Measurements from ENCODE around the gene RNF123.

RNF123 gene

DNA sequence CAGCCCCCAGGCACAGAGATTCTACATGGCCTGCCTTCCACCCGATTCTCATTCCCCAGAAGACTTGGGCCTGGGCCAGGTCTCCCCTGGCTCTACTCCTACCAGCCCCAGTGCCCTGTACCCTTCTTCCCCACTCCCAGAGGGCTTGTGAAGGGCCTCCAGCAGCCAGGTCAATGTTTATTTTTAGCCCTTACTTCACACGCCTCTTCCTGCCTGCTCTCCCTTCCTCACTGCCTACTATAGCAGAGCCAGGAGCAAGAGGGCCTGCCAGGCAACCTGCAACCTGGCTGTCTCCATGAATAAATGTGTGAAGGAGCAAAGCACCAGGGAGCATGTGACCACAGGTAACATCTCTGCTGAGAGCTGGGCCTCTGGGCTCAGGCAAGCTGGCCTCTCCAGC is 41.6 kb upstream of the RNF123 start:
- TF ChIP-seq, protein P1, sequence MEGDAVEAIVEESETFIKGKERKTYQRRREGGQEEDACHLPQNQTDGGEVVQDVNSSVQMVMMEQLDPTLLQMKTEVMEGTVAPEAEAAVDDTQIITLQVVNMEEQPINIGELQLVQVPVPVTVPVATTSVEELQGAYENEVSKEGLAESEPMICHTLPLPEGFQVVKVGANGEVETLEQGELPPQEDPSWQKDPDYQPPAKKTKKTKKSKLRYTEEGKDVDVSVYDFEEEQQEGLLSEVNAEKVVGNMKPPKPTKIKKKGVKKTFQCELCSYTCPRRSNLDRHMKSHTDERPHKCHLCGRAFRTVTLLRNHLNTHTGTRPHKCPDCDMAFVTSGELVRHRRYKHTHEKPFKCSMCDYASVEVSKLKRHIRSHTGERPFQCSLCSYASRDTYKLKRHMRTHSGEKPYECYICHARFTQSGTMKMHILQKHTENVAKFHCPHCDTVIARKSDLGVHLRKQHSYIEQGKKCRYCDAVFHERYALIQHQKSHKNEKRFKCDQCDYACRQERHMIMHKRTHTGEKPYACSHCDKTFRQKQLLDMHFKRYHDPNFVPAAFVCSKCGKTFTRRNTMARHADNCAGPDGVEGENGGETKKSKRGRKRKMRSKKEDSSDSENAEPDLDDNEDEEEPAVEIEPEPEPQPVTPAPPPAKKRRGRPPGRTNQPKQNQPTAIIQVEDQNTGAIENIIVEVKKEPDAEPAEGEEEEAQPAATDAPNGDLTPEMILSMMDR (IDR thresholded peaks at IDR 0.05; ENCODE audit: insufficient read depth, missing control alignments) = no peak
- no peak for FAIRE-seq
- no peak for DNase-seq (ENCODE audit: insufficient read length, low spot score)

DNA sequence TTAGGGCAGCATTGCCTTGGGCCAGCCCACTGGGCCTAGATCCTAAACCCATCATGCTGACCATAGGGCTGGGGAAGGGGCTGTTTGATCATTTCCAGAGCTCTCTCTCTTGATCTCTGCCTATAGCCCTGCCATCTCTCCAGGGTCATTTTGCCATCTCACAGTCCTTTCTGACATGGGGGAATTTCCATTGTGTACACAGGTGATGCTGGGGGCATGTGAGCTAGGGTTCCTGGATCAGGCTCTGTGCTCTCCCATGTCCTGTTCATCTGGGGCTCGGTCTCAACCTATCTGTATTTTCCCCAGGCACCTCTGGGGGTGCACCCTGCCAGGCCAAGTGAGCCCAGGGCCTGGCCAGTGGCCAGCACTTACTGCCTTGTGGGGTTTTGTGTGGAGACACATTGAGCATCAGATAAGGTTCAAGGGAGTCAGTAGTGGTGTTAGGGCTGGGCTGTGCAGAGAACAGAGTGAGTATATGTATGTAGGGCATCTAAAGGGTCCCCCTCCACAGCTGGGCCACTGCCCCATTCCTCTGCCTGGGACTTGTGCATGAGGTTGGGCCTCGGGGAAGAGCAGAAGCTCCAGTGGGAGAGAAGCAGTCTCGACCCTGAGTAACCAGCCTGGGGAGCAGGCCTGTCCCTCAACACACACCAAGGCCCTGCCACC is 40.9 kb upstream of the RNF123 start:
- no peak for DNase-seq (ENCODE audit: insufficient read length, low spot score)
- TF ChIP-seq, protein P1 (IDR thresholded peaks at IDR 0.05; ENCODE audit: insufficient read depth, missing control alignments) = no peak
- no peak for FAIRE-seq

DNA sequence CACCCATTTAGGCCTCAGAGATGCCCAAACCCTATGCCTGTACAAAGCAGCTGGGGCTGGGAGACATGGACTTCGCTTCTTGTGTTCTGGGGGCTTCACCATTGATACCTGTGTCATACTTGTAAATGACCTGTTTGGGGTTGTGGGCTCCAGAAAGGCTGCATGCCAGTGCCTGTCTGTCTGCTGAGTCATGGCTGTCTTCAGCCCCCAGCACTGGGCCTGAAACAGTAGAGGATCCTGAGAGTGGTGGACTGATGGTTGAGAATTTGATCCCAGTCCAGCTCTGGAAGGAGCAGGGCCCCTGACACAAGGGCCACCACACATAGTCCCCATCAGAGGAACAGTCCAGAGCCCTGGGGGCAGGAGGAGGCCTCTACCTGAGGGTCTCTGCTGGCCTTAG is 39.8 kb upstream of the RNF123 start:
- TF ChIP-seq, protein P1 (IDR thresholded peaks at IDR 0.05; ENCODE audit: insufficient read depth, missing control alignments) = no peak
- FAIRE-seq (no peak), DNase-seq (ENCODE audit: insufficient read length, low spot score) (no peak)

DNA sequence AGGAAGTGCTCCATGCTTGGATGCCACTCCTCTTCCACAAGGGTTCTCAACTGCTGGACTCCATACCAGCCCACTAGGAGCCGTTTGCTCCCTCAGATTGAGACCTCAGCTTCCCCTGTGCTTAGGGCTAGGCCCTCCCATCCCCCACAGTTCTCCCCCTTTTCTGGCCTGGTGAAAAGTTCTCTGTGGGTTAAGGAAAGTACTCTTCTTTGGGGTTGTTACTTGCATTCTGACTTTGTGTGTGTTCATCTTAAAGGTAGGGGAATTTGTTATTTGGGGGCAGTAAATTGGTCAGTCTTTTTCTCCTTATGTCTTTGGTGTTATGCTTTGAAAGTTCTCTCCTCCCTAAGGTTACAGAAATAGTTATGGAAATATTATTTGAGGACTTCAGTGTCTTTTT is 39.2 kb upstream of the RNF123 start:
- TF ChIP-seq, protein P1 (IDR thresholded peaks at IDR 0.05; ENCODE audit: insufficient read depth, missing control alignments) = no peak
- DNase-seq (ENCODE audit: insufficient read length, low spot score) (no peak), FAIRE-seq (no peak)

DNA sequence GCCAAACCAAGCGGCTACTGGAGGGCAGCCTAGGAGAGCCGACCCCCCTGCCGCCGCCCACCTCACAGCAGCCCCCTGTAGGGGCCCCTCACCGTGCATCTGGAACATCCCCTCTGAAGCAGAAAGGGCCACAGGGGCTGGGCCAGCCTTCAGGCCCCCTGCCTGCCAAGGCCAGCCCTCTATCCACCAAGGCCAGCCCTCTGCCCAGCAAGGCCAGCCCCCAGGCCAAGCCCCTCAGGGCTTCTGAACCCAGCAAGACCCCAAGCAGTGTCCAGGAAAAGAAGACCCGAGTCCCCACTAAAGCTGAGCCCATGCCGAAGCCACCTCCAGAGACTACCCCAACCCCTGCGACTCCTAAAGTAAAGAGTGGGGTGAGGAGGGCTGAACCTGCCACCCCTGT is 38.7 kb upstream of the RNF123 start:
- TF ChIP-seq, protein P1 (IDR thresholded peaks at IDR 0.05; ENCODE audit: insufficient read depth, missing control alignments) = no peak

DNA sequence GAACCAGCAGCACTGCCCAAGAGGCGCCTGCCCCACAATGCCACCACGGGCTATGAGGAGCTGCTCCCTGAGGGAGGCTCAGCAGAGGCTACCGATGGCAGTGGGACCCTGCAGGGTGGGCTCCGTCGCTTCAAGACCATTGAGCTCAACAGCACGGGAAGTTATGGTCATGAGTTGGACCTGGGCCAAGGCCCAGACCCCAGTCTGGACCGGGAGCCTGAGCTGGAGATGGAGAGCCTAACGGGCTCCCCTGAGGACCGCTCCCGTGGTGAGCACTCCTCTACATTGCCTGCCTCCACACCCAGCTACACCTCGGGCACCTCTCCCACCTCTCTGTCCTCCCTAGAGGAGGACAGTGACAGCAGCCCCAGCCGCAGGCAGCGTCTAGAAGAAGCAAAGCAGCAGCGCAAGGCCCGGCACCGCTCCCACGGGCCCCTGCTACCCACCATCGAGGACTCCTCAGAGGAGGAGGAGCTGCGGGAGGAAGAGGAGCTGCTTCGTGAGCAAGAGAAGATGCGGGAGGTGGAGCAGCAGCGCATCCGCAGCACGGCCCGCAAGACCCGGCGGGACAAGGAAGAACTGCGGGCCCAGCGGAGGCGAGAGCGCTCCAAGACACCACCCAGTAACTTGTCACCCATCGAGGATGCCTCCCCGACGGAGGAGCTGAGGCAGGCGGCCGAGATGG is 37.0 kb upstream of the RNF123 start:
- FAIRE-seq (no peak), DNase-seq (ENCODE audit: insufficient read length, low spot score) (no peak)
- TF ChIP-seq, protein P1 (IDR thresholded peaks at IDR 0.05; ENCODE audit: insufficient read depth, missing control alignments) = no peak

More for the DNA sequence above, 38.7 kb upstream of the RNF123 start:
- FAIRE-seq (no peak), DNase-seq (ENCODE audit: insufficient read length, low spot score) (no peak)

DNA sequence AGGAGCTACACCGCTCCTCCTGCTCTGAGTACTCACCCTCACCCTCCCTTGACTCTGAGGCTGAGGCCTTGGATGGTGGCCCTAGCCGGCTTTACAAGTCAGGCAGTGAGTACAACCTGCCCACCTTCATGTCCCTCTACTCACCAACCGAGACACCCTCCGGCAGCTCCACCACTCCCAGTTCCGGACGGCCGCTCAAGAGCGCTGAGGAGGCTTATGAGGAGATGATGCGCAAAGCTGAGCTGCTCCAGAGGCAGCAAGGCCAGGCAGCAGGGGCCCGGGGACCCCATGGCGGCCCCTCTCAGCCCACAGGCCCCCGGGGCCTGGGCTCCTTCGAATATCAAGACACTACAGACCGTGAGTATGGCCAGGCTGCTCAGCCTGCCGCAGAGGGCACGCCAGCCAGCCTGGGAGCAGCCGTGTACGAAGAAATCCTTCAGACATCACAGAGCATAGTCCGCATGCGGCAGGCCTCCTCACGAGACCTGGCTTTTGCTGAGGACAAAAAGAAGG is 36.4 kb upstream of the RNF123 start:
- FAIRE-seq = no peak
- no peak for DNase-seq (ENCODE audit: insufficient read length, low spot score)
- TF ChIP-seq, protein P1 (IDR thresholded peaks at IDR 0.05; ENCODE audit: insufficient read depth, missing control alignments) = no peak

All from D721Med (cell line).